ENCODE data around the gene CPSF3. TPM values are rescaled to one million over a fixed set of nuclear protein-coding genes. Genes with fewer than 3 reads are reported as not detected.

CPSF3 gene
- polyA plus RNA-seq, 1 experiment = 12.5 TPM

DNA sequence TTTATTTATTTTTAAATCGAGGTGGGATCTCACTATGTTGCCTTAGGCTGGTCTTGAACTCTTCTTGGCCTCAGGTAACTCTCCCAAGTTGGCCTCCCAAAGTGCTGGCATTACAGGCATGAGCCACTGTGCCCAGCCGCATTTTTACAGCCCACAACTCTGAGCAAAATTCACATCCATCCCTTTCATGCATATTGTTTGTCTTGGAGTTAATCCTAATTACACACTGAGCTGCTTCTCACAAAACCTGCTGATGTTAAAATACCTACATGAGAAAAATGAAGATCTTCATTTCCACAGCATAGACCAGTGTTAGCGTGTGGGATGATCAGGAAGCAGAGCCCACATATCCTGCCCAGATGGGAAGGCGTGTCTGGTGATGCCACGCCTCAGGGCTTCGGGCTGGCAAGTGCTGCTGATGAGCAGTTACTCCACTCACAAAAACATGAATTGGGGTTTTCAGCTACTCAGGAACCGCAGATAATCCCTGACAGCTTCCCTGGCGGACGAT lies 14.8 kb upstream of the CPSF3 start:
- TF ChIP-seq, protein P1, sequence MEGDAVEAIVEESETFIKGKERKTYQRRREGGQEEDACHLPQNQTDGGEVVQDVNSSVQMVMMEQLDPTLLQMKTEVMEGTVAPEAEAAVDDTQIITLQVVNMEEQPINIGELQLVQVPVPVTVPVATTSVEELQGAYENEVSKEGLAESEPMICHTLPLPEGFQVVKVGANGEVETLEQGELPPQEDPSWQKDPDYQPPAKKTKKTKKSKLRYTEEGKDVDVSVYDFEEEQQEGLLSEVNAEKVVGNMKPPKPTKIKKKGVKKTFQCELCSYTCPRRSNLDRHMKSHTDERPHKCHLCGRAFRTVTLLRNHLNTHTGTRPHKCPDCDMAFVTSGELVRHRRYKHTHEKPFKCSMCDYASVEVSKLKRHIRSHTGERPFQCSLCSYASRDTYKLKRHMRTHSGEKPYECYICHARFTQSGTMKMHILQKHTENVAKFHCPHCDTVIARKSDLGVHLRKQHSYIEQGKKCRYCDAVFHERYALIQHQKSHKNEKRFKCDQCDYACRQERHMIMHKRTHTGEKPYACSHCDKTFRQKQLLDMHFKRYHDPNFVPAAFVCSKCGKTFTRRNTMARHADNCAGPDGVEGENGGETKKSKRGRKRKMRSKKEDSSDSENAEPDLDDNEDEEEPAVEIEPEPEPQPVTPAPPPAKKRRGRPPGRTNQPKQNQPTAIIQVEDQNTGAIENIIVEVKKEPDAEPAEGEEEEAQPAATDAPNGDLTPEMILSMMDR (IDR thresholded peaks at IDR 0.05; ENCODE audit: insufficient read depth, low read depth, low read length) = no peak
- H3K36me3 ChIP-seq (ENCODE audit: control insufficient read depth, insufficient read depth, low read length) = peaks cover 4% of the 10 kb centered on the region

DNA sequence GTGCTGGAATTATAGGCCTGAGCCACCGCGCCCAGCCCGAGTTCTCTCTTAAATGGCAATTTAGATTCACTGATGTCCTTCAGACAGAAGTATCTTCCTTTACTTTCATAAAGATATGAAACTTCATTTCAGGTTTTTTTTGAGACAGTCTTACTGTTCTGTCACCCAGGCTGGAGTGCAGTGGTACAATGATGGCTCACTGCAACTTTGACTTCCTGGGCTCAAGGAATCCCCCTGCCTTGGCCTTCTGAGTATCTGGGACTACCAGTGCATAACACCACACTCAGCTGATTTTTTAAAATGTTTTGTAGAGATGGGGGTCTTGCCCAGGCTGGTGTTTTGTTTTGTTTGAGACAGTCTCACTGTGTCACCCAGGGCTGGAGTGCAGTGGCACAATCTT lies 13.3 kb upstream of the CPSF3 start:
- ChIA-PET CTCF (interaction anchor here (0.6 kb wide), 1 partner anchor 113 kb away, joined by 3 read pairs; no protein-coding TSS in a partner anchor), POLR2A (no interaction called here)
- TF ChIP-seq, protein P1 (IDR thresholded peaks at IDR 0.05; ENCODE audit: insufficient read depth, low read depth, low read length) = no peak
- Histone ChIP-seq H3K4me3 (ENCODE audit: low read depth, low read length) (no peak overlapping the region), H3K27me3 (ENCODE audit: control insufficient read depth, insufficient read depth, low read length) (no peaks in the 10 kb centered on the region), H3K36me3 (ENCODE audit: control insufficient read depth, insufficient read depth, low read length) (peaks cover 4% of the 10 kb centered on the region)
- DNase-seq (ENCODE audit: low read depth) = no peak

More for the DNA sequence above, 14.8 kb upstream of the CPSF3 start:
- POLR2A ChIA-PET = no interaction called here
- no peak for DNase-seq (ENCODE audit: low read depth)
- H3K27me3 ChIP-seq (ENCODE audit: control insufficient read depth, insufficient read depth, low read length) = no peaks in the 10 kb centered on the region
- no peak overlapping the region for H3K4me3 ChIP-seq (ENCODE audit: low read depth, low read length)
- CTCF ChIA-PET = no interaction called here

DNA sequence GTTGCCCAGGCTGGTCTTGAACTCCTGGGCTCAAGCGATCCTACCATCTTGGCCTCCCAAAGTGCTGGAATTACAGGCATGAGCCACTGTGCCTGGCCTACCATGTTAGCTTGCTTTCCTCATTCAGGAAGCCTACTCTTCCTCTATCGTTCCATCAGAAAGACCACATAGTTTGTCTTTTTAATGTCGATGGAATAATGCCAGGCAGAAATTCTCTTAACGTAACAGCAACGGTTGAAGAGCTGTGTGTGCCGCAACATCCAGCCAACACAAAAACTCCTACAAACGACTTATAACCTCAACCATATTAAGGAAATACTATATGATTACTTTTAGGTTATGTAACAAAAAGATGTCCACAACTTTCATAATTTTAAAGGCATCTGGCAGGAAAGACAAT lies 10.7 kb upstream of the CPSF3 start:
- Histone ChIP-seq H3K36me3 (ENCODE audit: control insufficient read depth, insufficient read depth, low read length) (peaks cover 3% of the 10 kb centered on the region), H3K4me3 (ENCODE audit: low read depth, low read length) (no peak overlapping the region), H3K27me3 (ENCODE audit: control insufficient read depth, insufficient read depth, low read length) (no peaks in the 10 kb centered on the region)
- POLR2A ChIA-PET = no interaction called here
- TF ChIP-seq, protein P1 (IDR thresholded peaks at IDR 0.05; ENCODE audit: insufficient read depth, low read depth, low read length) = no peak
- DNase-seq (ENCODE audit: low read depth) = no peak
- CTCF ChIA-PET = no interaction called here

DNA sequence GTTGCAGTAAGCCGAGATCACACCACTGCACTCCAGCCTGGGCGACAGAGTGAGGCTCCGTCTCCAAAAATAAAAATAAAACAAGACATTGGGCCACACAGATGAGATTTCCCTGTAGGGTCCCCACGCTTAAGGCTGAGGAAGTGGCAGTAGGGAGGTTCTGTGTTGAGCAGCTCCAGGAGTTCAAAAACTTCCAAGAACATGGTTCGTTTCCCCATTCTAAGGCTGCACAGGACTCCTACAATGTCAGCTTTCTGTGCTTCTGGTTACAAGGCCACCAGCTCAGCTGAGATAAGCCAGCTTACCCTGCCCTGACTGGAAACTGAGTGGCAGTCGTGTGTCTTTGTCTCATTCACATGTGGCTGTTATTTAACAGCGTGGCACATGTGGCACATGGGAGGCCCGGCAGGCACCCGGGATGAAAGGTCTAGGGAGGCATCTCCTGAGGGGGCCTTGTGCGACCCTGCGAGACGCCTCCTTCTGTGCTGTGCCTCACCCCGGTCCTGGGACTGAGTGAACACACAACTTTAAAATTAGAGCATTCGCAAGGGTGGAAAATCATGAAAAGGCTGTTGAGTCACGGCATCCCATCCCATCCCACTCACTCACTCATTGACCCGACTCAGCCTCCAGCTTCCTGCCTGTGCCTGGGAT lies 7.8 kb upstream of the CPSF3 start:
- no peak for DNase-seq (ENCODE audit: low read depth)
- POLR2A ChIA-PET = no interaction called here
- Histone ChIP-seq H3K36me3 (ENCODE audit: control insufficient read depth, insufficient read depth, low read length) (peaks cover 3% of the 10 kb centered on the region), H3K4me3 (ENCODE audit: low read depth, low read length) (no peak overlapping the region), H3K27me3 (ENCODE audit: control insufficient read depth, insufficient read depth, low read length) (no peaks in the 10 kb centered on the region)
- TF ChIP-seq, protein P1 (IDR thresholded peaks at IDR 0.05; ENCODE audit: insufficient read depth, low read depth, low read length) = no peak
- CTCF ChIA-PET = interaction anchor here (1.3 kb wide), 1 partner anchor 9 kb away, joined by 3 read pairs; no protein-coding TSS in a partner anchor

DNA sequence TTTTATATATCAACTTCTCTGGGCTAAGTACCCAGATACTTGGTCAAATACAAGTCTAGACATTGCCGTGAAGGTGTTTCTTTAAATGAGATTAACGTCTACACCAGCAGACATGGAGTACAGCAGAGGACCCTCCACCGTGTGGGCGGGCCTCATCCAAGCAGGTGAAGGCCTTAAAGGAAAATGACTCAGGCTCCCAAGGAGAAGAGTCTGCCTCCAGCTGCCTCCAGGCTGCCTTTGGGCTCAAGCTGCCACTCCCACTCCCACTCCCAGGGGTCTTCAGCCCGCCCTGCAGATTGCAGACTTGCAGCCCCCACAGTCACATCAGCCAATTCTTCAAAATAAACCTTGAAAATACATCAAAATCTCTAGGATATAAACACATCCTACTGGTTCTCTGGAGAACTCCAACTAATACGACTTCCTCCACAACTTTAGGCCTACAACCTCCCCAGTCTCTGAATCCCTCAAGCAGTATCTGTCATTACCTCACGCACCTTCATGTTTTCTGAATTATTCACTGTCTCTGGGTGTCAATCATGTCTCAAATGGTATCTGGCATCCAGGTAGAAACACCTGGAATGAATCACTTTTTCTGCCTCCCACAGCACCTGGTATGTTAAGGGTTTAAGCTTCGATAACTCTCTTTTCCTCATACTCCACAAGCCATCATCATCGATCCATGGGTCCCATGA lies 7.0 kb upstream of the CPSF3 start:
- no peak for DNase-seq (ENCODE audit: low read depth)
- H3K27me3 ChIP-seq (ENCODE audit: control insufficient read depth, insufficient read depth, low read length) = no peaks in the 10 kb centered on the region
- ChIA-PET CTCF (interaction anchor here (1.3 kb wide), 1 partner anchor 9 kb away, joined by 3 read pairs; no protein-coding TSS in a partner anchor), POLR2A (no interaction called here)
- TF ChIP-seq, protein P1 (IDR thresholded peaks at IDR 0.05; ENCODE audit: insufficient read depth, low read depth, low read length) = no peak
- no peak overlapping the region for H3K4me3 ChIP-seq (ENCODE audit: low read depth, low read length)
- H3K36me3 ChIP-seq (ENCODE audit: control insufficient read depth, insufficient read depth, low read length) = peaks cover 3% of the 10 kb centered on the region
